OCI-LY1 (cell line): ENCODE data around the gene FARS2.
A peak's percentile ranks its signal among the peaks of the same experiment; 100 is the strongest.

Source experiments
- CTCF ChIP-seq: fragments of 200-600 bp; sonication (generic), shearing (Covaris generic); IDR thresholded peaks from 2 replicates; pipeline ENCODE4 v1.5.1; 2017; ENCODE audit warnings: mild to moderate bottlenecking, antibody characterized with exemption, low read length, moderate library complexity, mixed read lengths
- EZH2 ChIP-seq: fragments of 200-600 bp; sonication (generic), shearing (Covaris generic); IDR thresholded peaks from 2 replicates; pipeline ENCODE4 v1.8.0; 2017; ENCODE audit warnings: borderline replicate concordance, mixed run types, mild to moderate bottlenecking, antibody characterized with exemption, low read length, moderate library complexity, mixed read lengths

- peak; percentile 92 for TF ChIP-seq CTCF
- no peak for TF ChIP-seq EZH2
Measured at GRCh38 chr6:5422321-5422915, 161.1 kb downstream of the FARS2 start.
